Mesothelial cell of epicardium (in vitro differentiated cells): ENCODE results near the gene ASB13. TPM values are rescaled to one million over a fixed set of nuclear protein-coding genes. Genes with fewer than 3 reads are reported as not detected.

Source experiments
- DNase-seq, 2 experiments: peaks; one replicate each; pipeline ENCODE4 v3.0.0; 2021; ENCODE audit warnings: low spot score in 2 of 2; ENCODE audit not compliant: unreplicated experiment in 2 of 2
- H3K27ac Mint-ChIP-seq: 2 replicates; pipeline ENCODE4 v1.8.0; 2021; ENCODE audit warnings: mixed read lengths
- H3K27me3 Mint-ChIP-seq: 2 replicates; pipeline ENCODE4 v1.8.0; 2021; ENCODE audit warnings: low read depth, mixed read lengths
- H3K36me3 Mint-ChIP-seq: 2 replicates; pipeline ENCODE4 v1.8.0; 2021; ENCODE audit warnings: mixed read lengths
- H3K4me1 Mint-ChIP-seq: 2 replicates; pipeline ENCODE4 v1.8.0; 2021; ENCODE audit warnings: mixed read lengths
- H3K4me3 Mint-ChIP-seq: 2 replicates; pipeline ENCODE4 v1.8.0; 2021; ENCODE audit warnings: mild to moderate bottlenecking, moderate library complexity, mixed read lengths
- H3K9me3 Mint-ChIP-seq: 2 replicates; pipeline ENCODE4 v1.8.0; 2021; ENCODE audit warnings: mixed read lengths
- CTCF ChIP-seq: fragments of 200-600 bp; sonication (generic); IDR thresholded peaks from one replicate; pipeline ENCODE4 v1.5.0; 2021; ENCODE audit warnings: antibody characterized with exemption; ENCODE audit not compliant: unreplicated experiment
- total RNA-seq: library from RNA; stranded (reverse); gene quantifications from 3 replicates; pipeline ENCODE4 v1.2.1, GENCODE V29; 2021

ASB13 gene
- total RNA-seq, 1 donor from 2014 or later: 26.3 TPM

GRCh38 chr10:5662708-5663579 lies 3.5 kb downstream of the ASB13 start:
- Mint-ChIP-seq H3K4me3 (no peak overlapping the region), H3K9me3 (no peaks in the 10 kb centered on the region), H3K27me3 (no peaks in the 10 kb centered on the region), H3K27ac (no peak overlapping the region), H3K36me3 (no peaks in the 10 kb centered on the region), H3K4me1 (peaks cover 30% of the 10 kb centered on the region)
- DNase-seq: no peak
- no peak for TF ChIP-seq CTCF

- TF ChIP-seq CTCF: no peak
- H3K4me3 Mint-ChIP-seq: no peak overlapping the region
- H3K4me1 Mint-ChIP-seq: peaks cover 23% of the 10 kb centered on the region
Observed at GRCh38 chr10:5661043-5661442, 5.4 kb downstream of the ASB13 start.

GRCh38 chr10:5659702-5660528 lies 6.5 kb downstream of the ASB13 start:
- no peak for TF ChIP-seq CTCF
- Mint-ChIP-seq H3K27ac (peak overlapping the region; percentile 15), H3K27me3 (no peaks in the 10 kb centered on the region), H3K4me1 (peaks cover 19% of the 10 kb centered on the region), H3K36me3 (no peaks in the 10 kb centered on the region), H3K9me3 (no peaks in the 10 kb centered on the region), H3K4me3 (no peak overlapping the region)
- no peak for DNase-seq

More at GRCh38 chr10:5661043-5661442, 5.4 kb downstream of the ASB13 start:
- no peaks in the 10 kb centered on the region for H3K36me3 Mint-ChIP-seq
- no peaks in the 10 kb centered on the region for H3K27me3 Mint-ChIP-seq
- H3K9me3 Mint-ChIP-seq: no peaks in the 10 kb centered on the region
- no peak for DNase-seq
- H3K27ac Mint-ChIP-seq: no peak overlapping the region

GRCh38 chr10:5658871-5659618 lies 7.3 kb downstream of the ASB13 start:
- peak overlapping the region; percentile 20 for H3K27ac Mint-ChIP-seq
- no peaks in the 10 kb centered on the region for H3K9me3 Mint-ChIP-seq
- H3K4me1 Mint-ChIP-seq: peaks cover 15% of the 10 kb centered on the region
- no peaks in the 10 kb centered on the region for H3K27me3 Mint-ChIP-seq
- DNase-seq: no peak
- no peaks in the 10 kb centered on the region for H3K36me3 Mint-ChIP-seq
- no peak for TF ChIP-seq CTCF
- H3K4me3 Mint-ChIP-seq: no peak overlapping the region

- no peak overlapping the region for H3K4me3 Mint-ChIP-seq
- H3K27ac Mint-ChIP-seq: peak overlapping the region; percentile 11
- no peak for TF ChIP-seq CTCF
- no peak for DNase-seq
- no peaks in the 10 kb centered on the region for H3K27me3 Mint-ChIP-seq
- peaks cover 6% of the 10 kb centered on the region for H3K4me1 Mint-ChIP-seq
- H3K36me3 Mint-ChIP-seq: no peaks in the 10 kb centered on the region
- H3K9me3 Mint-ChIP-seq: no peaks in the 10 kb centered on the region
Observed at GRCh38 chr10:5656737-5657579, 9.4 kb downstream of the ASB13 start.
